Measurements from ENCODE around the gene UBE2J2.
"Not testable (repeated sequence)": the region's sequence is repeated elsewhere in the genome, so short reads cannot be mapped to it uniquely, and the experiment has no call there.

Gene UBE2J2

DNA sequence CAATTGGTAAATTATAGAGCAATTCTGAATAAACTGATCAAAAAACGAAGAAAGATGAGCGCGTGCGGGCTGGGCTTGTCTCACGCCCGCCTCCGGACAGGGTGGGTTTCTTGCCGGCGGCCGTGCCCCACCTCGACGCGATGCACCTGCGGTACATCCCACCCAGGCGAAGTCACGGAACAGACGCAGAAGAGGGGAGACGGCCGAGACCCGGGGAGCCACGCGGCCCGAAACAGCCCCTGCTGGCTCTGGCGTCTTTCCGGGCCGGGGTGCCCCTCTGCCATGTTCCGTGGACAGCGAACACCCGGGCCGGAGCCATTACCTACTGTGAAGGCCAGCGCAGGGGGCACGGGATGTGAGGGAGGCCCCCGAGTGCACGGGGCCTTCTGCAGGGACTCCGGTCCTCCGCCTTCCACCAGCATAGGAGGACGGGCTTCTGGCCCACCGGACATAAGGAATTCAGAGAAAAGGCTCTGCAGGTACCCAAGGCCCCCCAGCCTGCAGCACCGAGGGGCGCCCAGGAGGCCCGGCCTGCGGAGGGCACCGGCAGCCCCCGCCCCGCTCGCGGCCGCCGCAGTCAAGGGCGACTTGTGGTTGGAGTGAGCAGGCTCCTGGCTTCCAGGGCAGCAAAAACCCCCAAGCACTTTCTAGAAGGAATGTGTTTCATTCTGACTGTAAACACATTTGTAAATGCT is 19.5 kb downstream of the UBE2J2 start:
- no peak for DNase-seq

DNA sequence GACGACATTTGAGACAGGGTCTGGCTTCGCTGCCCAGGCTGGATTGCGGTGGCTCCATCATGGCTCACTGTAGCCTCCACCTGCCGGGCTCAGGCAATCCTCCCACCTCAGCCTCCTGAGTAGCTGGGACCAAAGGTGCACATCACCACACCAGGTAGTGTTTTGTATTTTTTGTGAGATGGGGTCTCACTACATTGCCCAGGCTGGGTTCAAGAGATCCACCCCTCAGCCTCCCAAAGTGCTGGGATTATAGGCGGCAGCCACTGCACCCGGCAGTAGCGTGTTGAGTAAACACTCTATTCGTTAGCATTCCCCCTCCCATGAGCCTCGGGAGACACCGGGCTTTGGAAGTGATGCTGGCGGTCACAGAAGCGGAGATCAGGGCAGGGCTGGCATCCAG is 20.3 kb downstream of the UBE2J2 start:
- no peak for DNase-seq

DNA sequence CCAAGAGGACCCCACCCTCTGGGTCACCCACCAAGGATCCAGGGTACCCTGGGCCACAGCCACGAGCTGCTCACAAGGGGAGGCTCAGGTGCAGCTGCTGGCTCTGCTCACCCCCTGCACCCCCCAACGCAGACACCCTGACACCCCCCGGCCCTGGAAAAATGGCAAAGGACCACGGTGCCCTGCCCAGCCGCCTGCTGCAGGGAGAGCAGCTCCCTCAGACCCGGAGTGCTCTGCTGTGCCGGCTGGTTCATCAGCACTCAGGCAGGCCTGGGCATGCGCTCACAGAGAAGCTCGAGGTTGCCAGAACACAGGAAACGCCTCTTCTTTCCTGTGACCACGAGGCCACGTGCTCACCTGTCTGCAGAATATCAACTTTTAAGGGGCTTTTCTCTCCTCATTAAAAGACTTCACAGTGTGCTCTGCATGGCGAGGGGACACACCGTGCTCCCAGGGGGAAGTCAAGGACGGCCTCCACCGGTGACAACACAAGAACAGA is 22.8 kb downstream of the UBE2J2 start:
- DNase-seq = no peak

DNA sequence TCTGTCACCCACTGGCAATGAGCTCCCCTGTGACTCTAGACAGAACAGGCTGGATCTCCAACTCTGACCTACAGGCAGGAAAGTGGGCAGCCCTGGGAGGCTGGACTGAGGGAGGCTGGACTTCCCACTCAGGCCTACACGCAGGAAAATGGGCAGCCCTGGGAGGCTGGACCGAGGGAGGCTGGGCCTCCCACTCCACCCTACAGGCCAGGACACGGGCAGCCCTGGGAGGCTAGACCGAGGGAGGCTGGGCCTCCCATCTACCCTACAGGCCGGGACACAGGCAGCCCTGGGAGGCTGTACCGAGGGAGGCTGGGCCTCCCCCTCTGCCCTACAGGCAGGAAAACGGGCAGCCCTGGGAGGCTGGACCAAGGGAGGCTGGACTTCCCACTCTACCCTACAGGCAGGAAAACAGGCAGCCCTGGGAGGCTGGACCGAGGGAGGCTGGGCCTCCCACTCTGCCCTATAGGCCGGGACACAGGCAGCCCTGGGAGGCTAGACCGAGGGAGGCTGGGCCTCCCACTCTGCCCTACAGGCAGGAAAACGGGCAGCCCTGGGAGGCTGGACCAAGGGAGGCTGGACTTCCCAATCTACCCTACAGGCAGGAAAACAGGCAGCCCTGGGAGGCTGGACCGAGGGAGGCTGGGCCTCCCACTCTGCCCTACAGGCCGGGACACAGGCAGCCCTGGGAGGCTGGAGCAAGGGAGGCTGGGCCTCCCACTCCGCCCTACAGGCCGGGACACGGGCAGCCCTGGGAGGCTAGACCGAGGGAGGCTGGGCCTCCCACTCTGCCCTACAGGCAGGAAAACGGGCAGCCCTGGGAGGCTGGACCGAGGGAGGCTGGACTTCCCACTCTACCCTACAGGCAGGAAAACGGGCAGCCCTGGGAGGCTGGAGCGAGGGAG is 25.4 kb downstream of the UBE2J2 start:
- not testable (repeated sequence) for DNase-seq

DNA sequence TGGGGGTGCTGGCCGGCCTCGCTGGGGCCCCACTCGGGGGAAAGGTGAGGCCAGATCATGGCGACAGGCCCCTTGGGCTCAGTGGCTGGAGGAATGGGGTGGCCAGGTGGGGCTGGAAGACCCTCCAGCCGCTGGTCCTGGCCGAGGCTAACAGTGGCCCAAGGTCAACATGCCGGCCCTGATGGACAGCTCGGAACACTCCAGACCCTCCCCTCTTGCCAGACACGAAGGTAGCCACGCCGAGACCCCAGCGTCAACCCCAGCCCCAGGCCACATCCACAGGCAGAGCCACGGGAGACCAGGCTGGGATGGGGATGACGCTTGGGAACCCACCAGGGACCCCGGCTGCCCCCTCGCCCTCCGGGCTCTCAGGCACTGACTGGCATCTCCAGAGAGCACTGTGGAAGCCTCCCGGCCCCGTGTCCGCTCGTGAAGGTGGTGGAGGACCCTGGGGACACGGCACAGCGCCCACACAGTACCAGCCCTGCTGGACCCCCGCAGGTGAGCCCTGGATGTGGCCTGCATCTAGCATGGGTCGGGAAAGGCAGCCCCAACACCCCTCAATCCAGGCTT is 26.2 kb downstream of the UBE2J2 start:
- DNase-seq = no peak

DNA sequence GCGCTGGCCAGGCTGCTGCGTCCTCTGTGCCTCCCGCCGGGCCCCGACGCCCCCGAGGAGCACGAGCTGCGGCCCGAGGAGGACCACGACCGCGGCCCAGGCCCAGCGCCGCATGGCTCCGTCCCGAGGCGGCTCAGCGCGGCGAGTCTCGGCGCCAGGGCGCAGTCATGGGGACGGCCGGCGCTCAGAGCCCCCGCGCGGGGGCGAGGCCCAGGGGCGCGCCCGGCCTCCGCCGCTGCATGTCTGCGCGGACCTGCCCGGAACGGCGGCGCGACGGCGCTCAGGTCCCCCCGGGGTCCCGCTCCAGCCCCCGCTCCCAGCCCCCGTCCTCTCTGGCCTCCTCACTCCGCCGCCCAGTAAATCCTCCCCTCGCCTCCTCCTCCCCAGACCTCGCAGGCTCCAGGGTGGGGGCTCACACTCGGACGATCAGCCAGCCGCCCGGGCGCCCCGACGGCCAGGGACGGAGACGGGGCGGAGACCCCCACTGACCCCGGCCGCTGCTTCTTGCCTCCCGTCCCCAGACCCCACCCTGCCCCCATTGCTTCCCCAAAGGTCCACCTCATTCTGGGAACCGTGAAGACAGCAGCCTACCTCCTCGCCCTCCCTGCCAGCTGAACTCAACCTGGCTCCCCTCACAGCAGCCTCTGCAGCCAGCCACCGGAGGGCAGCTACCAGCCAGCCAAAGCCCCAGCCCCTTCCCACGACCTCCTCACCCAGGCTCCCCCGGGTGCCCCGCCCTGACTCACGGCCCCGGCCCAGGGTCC is 26.9 kb downstream of the UBE2J2 start, which contains the start of gene C1QTNF12:
Gene C1QTNF12 (minus strand): TSS at position 146 of the 764 bp plus-strand sequence. CDS start 32 bp downstream, at position 114.
- no peak for DNase-seq

DNA sequence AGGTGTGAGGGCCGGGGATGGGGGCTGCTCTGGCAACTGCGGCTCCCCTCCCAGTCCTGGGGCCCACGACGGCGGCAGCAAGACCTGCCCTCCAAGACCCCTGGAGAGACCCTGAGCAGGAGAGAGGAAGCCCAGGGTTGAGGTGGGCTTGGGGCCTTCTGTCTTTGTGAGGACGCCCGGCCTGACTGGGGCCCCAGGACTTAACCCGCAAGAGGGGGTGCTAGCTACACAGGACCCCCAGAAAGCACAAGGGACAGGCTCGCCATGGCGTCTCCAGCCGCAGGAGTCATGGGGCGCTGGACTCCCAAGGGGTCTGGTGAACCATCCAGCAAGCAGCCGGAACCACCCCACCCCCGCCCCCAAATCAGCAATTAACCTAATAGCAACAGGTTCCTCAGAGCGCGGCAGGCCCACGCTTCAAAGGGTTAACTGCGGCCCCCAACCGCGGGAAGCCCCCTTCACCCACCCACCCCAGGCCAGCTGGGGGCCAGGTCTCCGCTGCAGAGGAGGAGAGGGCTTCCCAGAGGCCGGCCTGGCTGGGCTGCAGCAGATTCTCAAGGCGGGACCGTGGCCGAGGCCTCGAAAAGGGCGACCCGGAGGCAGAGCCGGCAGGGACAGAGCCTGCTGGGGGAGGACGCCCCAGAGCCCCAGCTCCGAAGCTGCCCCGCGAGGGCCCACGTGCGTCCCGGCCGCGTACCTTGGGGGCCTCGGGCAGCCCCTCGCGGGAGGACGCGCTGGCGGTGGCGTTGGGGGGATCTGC is 27.7 kb downstream of the UBE2J2 start:
- no peak for DNase-seq

DNA sequence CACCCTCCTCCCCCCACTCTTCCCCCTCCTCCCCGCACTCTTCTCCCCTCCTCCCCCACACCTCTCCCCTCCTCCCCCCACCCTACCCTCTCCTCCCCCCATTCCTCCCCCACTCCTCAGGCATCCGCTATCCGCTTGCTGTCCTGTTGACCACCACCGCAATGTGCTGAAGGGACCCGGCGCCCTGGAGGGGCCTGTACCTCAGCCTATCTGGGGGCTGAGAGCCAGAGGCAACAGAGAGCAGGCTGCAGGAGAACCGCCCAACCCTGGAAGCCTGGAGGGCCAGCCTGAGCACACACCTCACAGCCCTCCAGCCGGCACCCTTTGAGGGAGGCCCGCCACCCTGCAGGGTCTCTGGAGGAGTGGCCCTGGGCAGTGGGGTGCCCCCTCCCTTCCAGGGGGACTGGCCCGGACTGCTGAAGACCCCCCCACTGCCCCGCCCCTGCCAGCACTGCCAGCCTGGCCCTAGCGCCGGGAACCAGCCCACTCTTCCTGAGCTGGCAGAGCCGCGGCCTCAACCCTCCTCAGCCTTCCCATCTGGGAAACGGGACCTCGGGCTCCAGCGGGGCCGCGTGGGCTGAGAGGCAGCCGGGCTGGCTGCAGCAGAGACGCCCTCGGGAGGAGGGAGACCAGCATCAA is 28.4 kb downstream of the UBE2J2 start:
- no peak for DNase-seq

DNA sequence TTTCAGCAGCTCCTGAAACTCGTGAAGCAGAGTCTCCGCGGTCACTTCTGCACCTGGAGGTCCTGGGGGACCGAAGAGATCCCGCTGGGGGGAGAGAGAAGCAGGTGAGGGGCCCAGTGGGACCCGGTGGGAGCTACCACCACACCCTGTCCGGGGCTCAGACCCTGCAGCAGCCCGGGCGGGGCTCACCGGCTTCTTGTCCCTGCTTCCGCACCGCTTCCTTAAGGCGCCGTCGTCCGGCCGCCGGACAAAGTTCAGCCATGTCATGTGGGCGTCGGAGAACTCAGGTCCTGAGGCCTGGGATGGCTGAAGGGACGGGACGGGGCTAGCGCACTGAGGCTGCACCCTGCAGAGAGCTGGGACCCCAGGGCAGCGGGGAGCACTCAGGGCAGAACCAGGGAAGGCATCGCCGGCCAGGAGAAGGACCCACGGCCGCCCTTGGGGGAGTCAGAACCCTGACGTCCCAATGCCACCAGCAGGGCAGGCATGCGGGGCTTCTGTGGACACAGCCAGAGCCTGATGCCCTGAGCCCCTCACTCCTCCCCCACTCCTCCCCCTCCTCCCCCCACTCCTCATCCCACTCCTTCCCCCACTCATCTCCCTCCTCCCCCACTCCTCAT is 29.4 kb downstream of the UBE2J2 start:
- no peak for DNase-seq

DNA sequence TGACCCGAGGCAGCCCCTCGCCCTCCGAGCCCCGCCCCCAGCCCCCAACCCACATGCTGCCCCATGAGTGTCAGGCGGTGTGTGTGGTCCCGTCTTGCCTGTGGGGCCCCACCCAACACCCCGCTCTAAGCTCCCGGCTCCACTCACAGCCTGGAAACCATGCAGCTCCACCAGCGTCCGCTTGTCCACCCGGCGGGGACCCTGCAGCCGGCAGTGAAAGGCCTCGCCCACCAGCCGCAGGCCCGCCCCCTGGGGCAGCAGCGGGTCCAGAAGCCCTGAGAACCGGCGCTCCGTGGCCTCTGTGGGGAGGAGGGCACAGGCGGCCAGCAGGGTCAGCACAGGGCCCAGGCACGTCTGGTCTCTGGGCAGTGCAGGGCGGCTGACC is 29.9 kb downstream of the UBE2J2 start:
- no peak for DNase-seq

DNA sequence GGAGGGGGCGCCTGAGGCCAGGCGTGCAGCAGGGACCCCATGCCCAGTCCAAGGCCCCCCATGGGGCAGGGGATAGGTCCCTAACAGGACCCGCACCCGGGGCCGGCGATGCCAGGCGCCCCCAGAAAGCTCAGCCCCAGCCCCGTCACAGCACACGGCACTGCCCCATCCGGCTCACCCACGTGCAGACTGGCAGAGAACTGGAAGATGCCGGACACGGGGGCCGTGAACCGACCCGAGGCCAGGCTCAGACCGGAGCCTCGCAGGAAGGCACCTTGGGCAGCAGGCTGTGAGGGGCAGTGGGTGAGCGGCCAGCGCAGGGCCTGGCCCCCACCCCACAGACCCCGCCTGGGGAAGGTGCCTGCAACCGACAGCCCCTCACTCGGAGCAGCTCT is 30.4 kb downstream of the UBE2J2 start:
- no peak for DNase-seq

DNA sequence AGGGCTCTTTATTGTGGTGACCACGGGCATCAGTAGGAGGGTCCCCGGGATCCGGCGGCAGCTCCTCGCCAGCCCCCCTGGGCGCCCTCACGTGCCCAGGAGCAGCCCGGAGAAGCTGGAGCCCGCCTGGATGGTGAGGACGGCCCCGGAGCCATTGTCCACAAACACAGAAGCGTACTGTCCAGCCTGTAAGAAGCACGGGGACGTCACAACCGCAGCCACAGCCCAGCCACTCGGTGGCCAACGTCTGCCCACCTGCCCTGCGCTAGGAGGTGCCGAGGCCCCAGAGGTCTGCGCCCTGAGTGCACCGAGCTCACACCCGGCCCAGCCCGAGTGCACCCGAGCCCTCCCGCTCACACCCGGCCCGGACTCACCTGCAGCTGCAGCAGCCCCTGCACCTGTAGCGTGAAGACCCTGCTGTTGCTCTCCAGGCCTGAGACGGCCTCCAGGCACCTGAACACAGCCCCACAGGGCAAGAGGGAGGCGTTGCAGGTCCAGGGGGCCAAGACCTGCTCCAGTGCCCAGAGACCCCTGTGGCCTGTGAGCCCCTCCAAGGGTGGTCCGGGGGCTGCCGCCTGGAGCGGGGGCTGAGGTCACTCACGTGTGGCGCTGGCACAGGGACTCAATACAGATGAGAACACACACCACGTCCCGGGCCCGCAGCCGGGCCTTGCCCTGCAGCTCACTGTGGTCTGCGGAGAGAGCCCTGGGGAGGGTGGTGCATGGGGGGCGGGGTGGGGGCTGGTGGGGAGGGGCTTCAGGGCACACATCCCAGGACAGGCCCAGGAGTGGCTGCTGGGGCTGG is 31.0 kb downstream of the UBE2J2 start:
- DNase-seq = no peak

DNA sequence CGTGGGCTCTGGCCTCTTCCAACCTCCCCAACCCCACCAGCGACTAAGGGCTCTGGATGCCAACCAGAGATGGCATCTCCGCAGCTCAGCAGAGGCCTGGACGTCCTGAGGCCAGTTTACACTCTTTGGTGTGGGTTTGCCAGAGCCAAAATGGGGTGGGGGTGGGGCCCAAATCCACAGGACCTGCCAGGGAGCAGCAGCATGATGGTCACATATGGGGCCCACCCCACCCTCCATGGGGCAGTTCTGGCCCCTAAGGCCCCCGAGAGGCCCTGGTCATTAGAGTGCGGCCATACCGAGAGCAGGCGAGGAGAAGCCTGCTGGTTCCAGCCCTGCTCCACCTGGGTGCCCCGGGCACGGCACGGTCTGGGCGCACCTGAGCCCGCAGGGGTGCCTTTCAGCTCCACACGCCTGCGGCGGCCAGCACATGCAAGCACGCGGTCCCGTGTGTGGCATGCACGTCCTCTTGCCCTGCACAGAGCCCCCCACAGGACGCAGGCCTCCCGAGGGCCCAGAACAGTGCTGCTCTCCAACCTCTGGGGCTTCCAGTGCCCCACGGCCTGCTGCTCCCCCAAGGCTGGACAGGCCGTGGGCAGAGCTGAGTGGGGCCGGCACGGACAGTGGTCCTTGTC is 31.9 kb downstream of the UBE2J2 start:
- no peak for DNase-seq

DNA sequence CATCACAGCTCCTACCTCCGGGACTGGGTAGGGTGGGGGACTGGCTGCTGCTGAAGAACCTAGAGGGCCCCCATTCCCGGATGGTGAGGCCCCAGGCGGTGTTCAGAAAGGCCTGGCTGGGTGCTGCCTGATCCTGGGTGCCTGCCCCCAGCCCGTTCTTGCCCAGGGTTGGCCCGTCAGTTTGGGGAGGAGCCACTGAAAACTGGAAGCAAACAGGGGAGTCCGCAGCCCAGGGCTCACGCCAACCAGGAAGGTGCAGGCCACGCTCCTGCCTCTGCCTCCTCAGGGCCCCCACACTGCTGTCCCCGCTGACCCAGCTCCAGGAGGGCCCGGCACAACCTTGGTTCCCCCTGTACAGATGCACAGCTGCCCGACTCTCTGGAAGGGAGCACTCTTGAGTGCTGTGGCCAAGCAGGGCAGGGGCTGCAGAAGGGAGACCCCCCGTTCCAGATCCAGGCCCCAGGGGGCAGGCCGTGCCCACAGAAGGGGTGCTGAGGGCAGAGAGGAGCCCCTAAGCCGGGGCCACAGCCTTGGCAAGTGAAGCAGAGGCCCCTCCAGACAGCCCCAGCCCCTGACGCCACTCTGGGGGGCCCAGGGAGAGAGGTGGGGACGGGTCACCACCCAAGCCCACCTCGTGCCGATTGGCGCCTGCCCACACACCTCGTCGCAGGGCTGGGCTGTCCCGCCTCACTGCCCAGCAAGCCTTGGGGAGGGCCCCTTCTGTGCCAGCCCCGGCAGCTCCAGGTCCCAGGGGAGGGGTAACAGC is 32.6 kb downstream of the UBE2J2 start:
- DNase-seq = no peak

DNA sequence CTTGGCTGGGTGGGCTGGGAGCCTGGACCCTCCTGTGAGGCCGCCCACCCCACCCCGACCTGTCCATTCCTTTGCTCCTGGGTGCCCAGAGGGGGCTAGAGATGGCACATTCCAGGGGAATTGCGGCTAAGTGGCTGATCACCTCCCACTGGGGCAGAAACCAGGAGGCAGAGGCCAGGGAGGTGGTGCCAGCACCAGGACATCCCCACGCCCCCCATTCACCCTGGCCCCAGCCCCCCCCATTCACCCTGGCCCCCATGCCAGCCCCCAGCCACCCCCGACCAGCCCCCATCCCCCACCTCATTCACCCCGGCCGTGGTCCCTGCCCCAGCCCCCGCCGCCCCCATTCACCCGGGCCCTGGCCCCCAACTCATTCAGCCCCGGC is 33.3 kb downstream of the UBE2J2 start:
- DNase-seq = no peak

DNA sequence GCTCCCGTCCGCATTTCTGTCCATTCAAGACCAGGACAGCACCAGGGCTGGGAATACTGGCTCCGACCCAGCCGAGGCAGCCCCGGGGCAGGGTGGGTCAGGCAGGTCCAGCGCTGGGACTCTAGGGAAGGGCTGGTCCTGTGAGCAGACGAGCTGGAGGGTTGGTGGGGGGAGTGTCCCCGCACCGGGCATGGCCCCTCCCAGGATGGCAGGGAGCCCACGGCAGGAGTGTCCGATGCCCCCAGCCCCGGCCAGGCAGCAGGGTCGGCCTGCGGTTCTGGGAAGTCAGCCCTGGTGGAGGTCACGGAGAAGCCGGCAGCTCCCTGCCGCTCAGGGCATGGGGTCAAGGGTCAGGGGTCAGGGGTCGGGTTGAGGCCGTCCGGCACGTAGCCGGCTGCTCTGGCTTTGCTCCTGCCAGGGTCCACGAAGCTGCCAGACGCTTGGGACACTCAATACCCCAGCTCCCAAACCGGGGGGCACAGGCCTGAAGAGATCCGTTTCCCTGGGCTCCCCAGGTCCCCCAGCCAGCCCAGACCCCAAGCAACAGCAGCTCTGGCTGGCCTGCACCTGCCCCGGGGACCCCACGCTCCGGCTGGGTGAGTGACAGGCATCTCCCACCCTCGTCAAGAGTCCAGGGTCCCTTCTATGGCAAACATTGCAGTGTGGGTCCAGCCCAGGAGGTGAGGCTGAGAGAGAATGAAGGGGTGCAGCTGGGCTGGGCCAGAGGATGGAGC is 33.9 kb downstream of the UBE2J2 start:
- no peak for DNase-seq

DNA sequence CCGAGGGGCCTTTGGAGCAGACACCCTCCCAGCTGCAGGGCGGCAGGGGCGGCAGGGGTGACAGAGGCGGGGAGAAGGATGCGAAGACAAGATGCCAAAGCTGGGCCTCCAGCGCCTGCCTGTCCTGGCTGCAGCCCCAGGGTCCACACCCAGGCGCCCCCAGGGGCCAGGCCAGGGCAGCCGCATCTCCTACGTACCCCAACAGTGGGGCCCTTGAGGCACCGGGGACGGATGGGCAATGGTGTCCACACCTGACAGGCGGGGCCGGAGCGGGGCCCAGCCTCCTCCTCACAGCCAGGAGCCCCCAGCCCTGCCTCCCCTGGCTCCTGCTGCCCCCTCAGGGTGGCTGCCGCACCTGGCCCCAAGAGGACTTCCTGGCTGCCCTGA is 34.4 kb downstream of the UBE2J2 start:
- DNase-seq = no peak

DNA sequence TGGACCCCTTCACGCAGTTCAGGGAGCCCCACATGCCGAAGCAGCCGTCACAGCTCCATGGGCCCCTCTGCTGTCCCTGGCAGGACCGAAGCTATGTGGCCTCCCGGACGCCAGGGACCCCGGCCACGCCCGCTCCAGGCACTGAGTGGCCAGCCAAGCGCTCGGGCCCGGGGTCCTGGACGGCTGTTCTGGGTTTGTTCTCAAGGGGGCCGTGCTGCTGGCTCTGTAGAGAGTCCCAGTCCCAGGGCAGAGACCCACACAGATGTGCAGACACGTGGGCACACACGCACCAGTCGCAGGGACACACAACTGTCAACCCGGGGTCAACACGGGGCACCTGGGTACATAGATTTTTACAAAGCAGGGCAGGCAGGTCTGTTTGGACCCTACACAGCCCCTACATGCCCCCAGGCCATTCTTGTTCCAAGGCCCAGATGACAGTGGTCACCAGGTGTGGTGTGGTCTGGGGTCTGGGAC is 34.9 kb downstream of the UBE2J2 start:
- DNase-seq = no peak
